Loucy (cell line): Measurements from ENCODE around the gene CYBA.

Experiments
- H2AFZ ChIP-seq: fragments of 200-600 bp; sonication (generic); 2 replicates; pipeline ENCODE4 v1.6.0; 2016; ENCODE audit warnings: antibody characterized with exemption, mild to moderate bottlenecking, low read length, moderate library complexity
- H3F3A ChIP-seq: fragments of 200-600 bp; 2 replicates; pipeline ENCODE4 v1.6.0; 2016; ENCODE audit warnings: antibody characterized with exemption, low read depth, mild to moderate bottlenecking
- H3K27me3 ChIP-seq: fragments of 200-600 bp; sonication (generic); 2 replicates; pipeline ENCODE4 v1.6.1; 2014; ENCODE audit warnings: low read length, mild to moderate bottlenecking; ENCODE audit not compliant: insufficient read depth, poor library complexity, severe bottlenecking
- H3K36me3 ChIP-seq: fragments of 200-600 bp; sonication (generic); 2 replicates; pipeline ENCODE4 v1.6.1; 2016; ENCODE audit warnings: low read length; ENCODE audit not compliant: insufficient read depth
- H3K4me1 ChIP-seq: fragments of 200-600 bp; sonication (generic); 2 replicates; pipeline ENCODE4 v1.5.1; 2014; ENCODE audit warnings: low read length, mild to moderate bottlenecking; ENCODE audit not compliant: insufficient read depth, poor library complexity, severe bottlenecking
- H3K4me2 ChIP-seq: fragments of 200-600 bp; sonication (generic); 2 replicates; pipeline ENCODE4 v1.6.0; 2014; ENCODE audit warnings: antibody characterized with exemption, low read length, low read depth, mild to moderate bottlenecking; ENCODE audit not compliant: poor library complexity, severe bottlenecking
- H3K4me3 ChIP-seq: fragments of 200-600 bp; sonication (generic); 2 replicates; pipeline ENCODE4 v1.5.1; 2014; ENCODE audit warnings: low read length, mild to moderate bottlenecking, mixed read lengths; ENCODE audit not compliant: poor library complexity, severe bottlenecking
- H3K79me2 ChIP-seq: fragments of 200-600 bp; sonication (generic); 2 replicates; pipeline ENCODE4 v1.6.1; 2014; ENCODE audit warnings: low read length; ENCODE audit not compliant: insufficient read depth
- H3K9ac ChIP-seq: fragments of 200-600 bp; sonication (generic); 2 replicates; pipeline ENCODE4 v1.6.0; 2014; ENCODE audit warnings: mild to moderate bottlenecking, low read depth, low read length, moderate library complexity; ENCODE audit not compliant: poor library complexity, severe bottlenecking
- H3K9me2 ChIP-seq: fragments of 200-600 bp; sonication (generic); replicated peaks from 2 replicates; pipeline ENCODE4 v1.6.1; 2016; ENCODE audit warnings: low read depth, low read length, mixed read lengths
- H3K9me3 ChIP-seq: fragments of 200-600 bp; sonication (generic); 2 replicates; pipeline ENCODE4 v1.6.1; 2014; ENCODE audit warnings: mild to moderate bottlenecking, antibody characterized with exemption, low read length, low read depth; ENCODE audit not compliant: insufficient read depth
- H4K20me1 ChIP-seq: fragments of 200-600 bp; sonication (generic); 2 replicates; pipeline ENCODE4 v1.6.0; 2014; ENCODE audit warnings: antibody characterized with exemption, low read length, mild to moderate bottlenecking; ENCODE audit not compliant: insufficient read depth, poor library complexity, severe bottlenecking
- EZH2phosphoT487 ChIP-seq: fragments of 200-600 bp; IDR thresholded peaks from 2 replicates; pipeline ENCODE4 v1.6.1; 2018; ENCODE audit warnings: antibody characterized with exemption, mild to moderate bottlenecking, moderate library complexity, borderline replicate concordance
- TF ChIP-seq, protein P1 (sequence below): fragments of 200-600 bp; sonication (generic); conservative IDR thresholded peaks from 2 replicates; pipeline ENCODE4 v1.5.1; 2014; ENCODE audit warnings: mild to moderate bottlenecking, antibody characterized with exemption, low read length

Gene CYBA

DNA sequence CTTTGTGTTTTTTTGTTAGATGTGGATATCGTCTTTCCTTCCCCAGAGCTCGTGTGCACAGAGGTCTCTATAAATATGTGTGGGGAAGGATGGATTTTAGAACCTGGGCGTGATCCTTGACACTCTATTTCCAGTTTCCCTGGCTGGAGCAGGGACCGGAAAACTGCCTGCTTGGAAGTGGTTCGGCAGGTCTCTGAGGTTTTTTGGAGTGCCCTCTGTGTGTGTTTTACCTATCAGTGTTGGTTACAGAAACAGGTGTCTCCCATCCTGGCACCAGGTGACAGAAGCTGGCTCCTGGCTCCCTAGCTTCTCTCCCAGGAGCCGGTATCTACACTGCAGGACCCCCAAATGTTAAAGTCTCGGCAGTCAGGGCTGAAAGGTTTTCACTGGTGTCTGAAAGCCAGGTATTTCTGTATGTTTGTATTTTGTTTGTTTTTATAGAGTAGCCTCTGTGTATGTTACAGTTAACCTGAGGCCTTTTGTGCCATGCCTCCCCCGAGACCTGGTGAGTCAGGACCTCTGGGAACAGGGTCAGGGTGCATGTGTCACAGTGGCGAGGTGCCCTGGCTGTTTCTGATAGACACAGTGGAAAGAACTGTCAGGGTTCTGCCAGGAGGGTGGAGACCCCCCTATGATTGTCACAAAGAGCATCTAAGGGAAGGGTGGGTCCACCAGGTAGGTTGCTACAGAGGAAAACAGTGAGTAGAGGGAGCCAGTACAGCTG, 49.4 kb downstream of the CYBA start:
- H3F3A ChIP-seq, result no peaks in the 10 kb centered on the region
- H3K9me3 ChIP-seq, result no peaks in the 10 kb centered on the region
- TF ChIP-seq EZH2phosphoT487, result no peak
- TF ChIP-seq, protein P1, sequence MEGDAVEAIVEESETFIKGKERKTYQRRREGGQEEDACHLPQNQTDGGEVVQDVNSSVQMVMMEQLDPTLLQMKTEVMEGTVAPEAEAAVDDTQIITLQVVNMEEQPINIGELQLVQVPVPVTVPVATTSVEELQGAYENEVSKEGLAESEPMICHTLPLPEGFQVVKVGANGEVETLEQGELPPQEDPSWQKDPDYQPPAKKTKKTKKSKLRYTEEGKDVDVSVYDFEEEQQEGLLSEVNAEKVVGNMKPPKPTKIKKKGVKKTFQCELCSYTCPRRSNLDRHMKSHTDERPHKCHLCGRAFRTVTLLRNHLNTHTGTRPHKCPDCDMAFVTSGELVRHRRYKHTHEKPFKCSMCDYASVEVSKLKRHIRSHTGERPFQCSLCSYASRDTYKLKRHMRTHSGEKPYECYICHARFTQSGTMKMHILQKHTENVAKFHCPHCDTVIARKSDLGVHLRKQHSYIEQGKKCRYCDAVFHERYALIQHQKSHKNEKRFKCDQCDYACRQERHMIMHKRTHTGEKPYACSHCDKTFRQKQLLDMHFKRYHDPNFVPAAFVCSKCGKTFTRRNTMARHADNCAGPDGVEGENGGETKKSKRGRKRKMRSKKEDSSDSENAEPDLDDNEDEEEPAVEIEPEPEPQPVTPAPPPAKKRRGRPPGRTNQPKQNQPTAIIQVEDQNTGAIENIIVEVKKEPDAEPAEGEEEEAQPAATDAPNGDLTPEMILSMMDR, result no peak
- no peak overlapping the region for H3K4me3 ChIP-seq
- H3K9ac ChIP-seq, result no peak overlapping the region
- H3K27me3 ChIP-seq, result no peaks in the 10 kb centered on the region
- H2AFZ ChIP-seq, result no peak overlapping the region
- no peaks in the 10 kb centered on the region for H3K79me2 ChIP-seq
- H3K9me2 ChIP-seq, result no peaks in the 10 kb centered on the region
- no peaks in the 10 kb centered on the region for H4K20me1 ChIP-seq
- no peaks in the 10 kb centered on the region for H3K4me1 ChIP-seq
- H3K4me2 ChIP-seq, result no peak overlapping the region
- peaks cover 24% of the 10 kb centered on the region; the same call in 1 of the 2 replicates for H3K36me3 ChIP-seq

DNA sequence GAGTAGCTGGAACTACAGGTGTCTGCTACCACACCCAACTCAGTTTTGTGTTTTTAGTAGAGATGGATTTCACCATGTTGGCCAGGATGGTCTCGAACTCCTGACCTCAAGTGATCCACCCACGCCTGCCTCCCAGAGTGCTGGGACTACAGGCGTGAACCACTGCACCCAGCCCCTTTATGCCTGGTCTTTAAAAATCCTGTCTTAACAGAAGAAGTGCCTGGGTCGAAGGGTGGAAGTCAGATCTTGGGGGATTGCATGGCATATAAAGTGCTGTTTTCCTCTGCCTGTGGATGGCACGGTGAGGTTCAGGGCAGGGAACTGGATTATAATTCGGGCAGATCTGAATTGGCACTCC, 50.3 kb downstream of the CYBA start:
- Histone ChIP-seq H4K20me1 (no peaks in the 10 kb centered on the region), H3K36me3 (peaks cover 22% of the 10 kb centered on the region; the same call in 1 of the 2 replicates), H3K4me3 (no peak overlapping the region), H3K79me2 (no peaks in the 10 kb centered on the region), H3K9ac (no peak overlapping the region), H3F3A (no peaks in the 10 kb centered on the region), H3K4me2 (no peak overlapping the region), H3K9me2 (no peaks in the 10 kb centered on the region), H3K4me1 (no peaks in the 10 kb centered on the region), H3K27me3 (no peaks in the 10 kb centered on the region), H3K9me3 (no peaks in the 10 kb centered on the region), H2AFZ (no peak overlapping the region)
- TF ChIP-seq, protein P1, result no peak
- no peak for TF ChIP-seq EZH2phosphoT487

DNA sequence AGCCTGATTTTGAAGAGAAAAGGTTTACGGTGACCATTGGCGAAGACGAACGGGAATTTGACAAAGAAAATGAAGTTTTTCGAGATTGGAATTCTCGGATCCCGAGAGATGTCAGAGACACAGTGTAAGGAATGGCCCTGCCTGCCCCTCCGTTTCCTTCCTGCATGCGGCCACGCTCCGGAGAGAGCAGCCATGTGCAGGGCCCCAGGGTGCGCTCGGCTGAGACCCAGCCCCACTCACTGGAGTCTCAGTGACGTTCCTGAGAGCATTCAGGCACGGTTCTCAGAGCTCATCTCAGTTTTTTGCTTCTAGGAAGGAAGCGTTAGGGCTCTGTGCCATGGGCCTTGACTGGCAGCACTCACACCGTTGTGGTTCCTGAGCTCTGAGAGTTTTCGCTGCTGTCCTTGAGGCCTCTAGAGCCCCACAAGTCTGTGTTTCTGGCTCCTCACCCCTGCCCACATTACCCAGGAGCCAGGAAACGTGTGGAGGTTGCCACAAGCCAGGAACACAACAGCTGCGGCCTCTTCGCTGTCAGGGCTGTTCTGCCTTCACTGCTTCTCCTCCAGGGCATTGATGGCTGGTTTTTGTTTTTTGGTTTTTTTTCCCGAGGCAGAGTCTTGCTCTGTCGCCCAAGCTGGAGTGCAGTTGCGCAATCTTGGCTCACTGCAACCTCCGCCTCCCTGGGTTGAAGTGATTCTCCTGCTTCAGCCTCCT, 50.9 kb downstream of the CYBA start:
- Histone ChIP-seq H3K27me3 (no peaks in the 10 kb centered on the region), H3K36me3 (peaks cover 22% of the 10 kb centered on the region; the same call in 1 of the 2 replicates), H4K20me1 (no peaks in the 10 kb centered on the region), H3K79me2 (no peaks in the 10 kb centered on the region), H3K4me1 (no peaks in the 10 kb centered on the region), H3K9me3 (no peaks in the 10 kb centered on the region), H3K4me3 (no peak overlapping the region), H3K9ac (no peak overlapping the region), H2AFZ (no peak overlapping the region), H3F3A (no peaks in the 10 kb centered on the region), H3K4me2 (no peak overlapping the region), H3K9me2 (no peaks in the 10 kb centered on the region)
- TF ChIP-seq, protein P1, result no peak
- TF ChIP-seq EZH2phosphoT487, result no peak
